NT2/D1 (cell line): ENCODE measurements around the gene LPP.

Experiments used
- SUZ12 ChIP-seq: IDR thresholded peaks from 2 replicates; pipeline ENCODE4 v1.6.1; 2011; ENCODE audit not compliant: insufficient read length, insufficient read depth; ENCODE audit errors: extremely low read depth
- YY1 ChIP-seq: IDR thresholded peaks from 2 replicates; pipeline ENCODE4 v1.6.1; 2011; ENCODE audit not compliant: insufficient read length, insufficient read depth
- ZNF274 ChIP-seq: IDR thresholded peaks from 2 replicates; pipeline ENCODE4 v1.6.1; 2011; ENCODE audit warnings: mild to moderate bottlenecking, low read depth, low read length

DNA sequence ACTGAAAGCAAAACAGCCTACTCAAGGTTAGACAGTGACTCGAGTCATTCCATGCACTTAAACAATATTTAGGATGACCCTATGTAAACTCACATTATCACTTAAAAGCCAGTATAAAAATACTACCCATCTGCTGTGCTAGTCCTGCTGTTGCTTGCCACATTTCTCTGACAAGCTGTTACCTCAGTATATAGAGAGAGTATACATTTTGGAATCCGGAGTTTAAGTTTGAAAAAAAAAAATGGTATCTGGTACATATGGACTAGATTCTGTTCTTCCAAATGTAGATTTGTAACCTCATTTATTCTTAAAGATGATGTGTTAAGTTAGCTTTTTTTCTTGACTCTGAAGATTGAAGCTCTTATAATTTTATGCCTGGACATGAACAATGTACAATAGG lies 514.0 kb downstream of the LPP start:
- no peak for TF ChIP-seq ZNF274
- TF ChIP-seq SUZ12: no peak
- no peak for TF ChIP-seq YY1
